AG09309 (cell line): ENCODE results near the gene SLC4A1AP.
"Not testable (repeated sequence)": the region's sequence is repeated elsewhere in the genome, so short reads cannot be mapped to it uniquely, and the experiment has no call there.

Experiments used
- DNase-seq: peaks from one replicate; pipeline ENCODE4 v3.0.0-alpha.2; 2010; ENCODE audit warnings: low read depth
- H3K4me3 ChIP-seq: 2 replicates; pipeline ENCODE4 v1.5.1; 2011; ENCODE audit warnings: mild to moderate bottlenecking, low read depth, low read length, moderate library complexity; ENCODE audit not compliant: control insufficient read depth
- CTCF ChIP-seq: IDR thresholded peaks from 2 replicates; pipeline ENCODE4 v1.5.1; 2011; ENCODE audit warnings: mild to moderate bottlenecking, low read depth, low read length, inconsistent platforms; ENCODE audit not compliant: insufficient read depth, control insufficient read depth; ENCODE audit errors: missing control alignments

SLC4A1AP gene

GRCh38 chr2:27627963-27628766 is 35.5 kb upstream of the SLC4A1AP start:
- DNase-seq, result peak; percentile 69
- TF ChIP-seq CTCF, result no peak
- H3K4me3 ChIP-seq, result peak overlapping the region; percentile 70

- no peak for TF ChIP-seq CTCF
- DNase-seq, result peak; percentile 62
- peak within 1 kb of the TSS; percentile 70 for H3K4me3 ChIP-seq
These were observed 34.7 kb upstream of the SLC4A1AP start, which contains the start of the genes CCDC121 and GPN1 for GRCh38 chr2:27628767-27629709. Gene CCDC121 (minus strand): TSS chr2:27629012. CDS start chr2:27627799, 1,213 bp downstream. Gene GPN1 (plus strand): TSS chr2:27629050. CDS start chr2:27629059, 9 bp downstream.

- H3K4me3 ChIP-seq, DNase-seq: not testable (repeated sequence)
These were observed 33.4 kb upstream of the SLC4A1AP start for GRCh38 chr2:27630257-27630656.

GRCh38 chr2:27634291-27634690 is 29.4 kb upstream of the SLC4A1AP start:
- no peak overlapping the region for H3K4me3 ChIP-seq
- no peak for TF ChIP-seq CTCF
- no peak for DNase-seq

GRCh38 chr2:27636766-27637165 is 26.9 kb upstream of the SLC4A1AP start:
- no peak for DNase-seq
- no peak for TF ChIP-seq CTCF
- H3K4me3 ChIP-seq, result no peak overlapping the region

- no peak overlapping the region for H3K4me3 ChIP-seq
- DNase-seq, result peak; percentile 55
- TF ChIP-seq CTCF, result no peak
These were observed 25.6 kb upstream of the SLC4A1AP start for GRCh38 chr2:27638037-27638637.
